NCI-H1930 (cell line): ENCODE data around the gene PARP6.

Experiments
- DNase-seq, 2 experiments: peaks; one replicate each; lab custom pipeline; 2025; lab: John Stamatoyannopoulos, UW

The PARP6 gene

GRCh38 chr15:72230197-72231065 is 41.9 kb downstream of the PARP6 start:
- DNase-seq: peak; percentile 29 to 57

GRCh38 chr15:72229947-72230196 is 42.5 kb downstream of the PARP6 start:
- DNase-seq: no peak

GRCh38 chr15:72229076-72229946 is 43.0 kb downstream of the PARP6 start:
- no peak for DNase-seq

GRCh38 chr15:72227720-72228119 is 44.6 kb downstream of the PARP6 start:
- no peak for DNase-seq

GRCh38 chr15:72227192-72227586 is 45.2 kb downstream of the PARP6 start:
- no peak for DNase-seq

GRCh38 chr15:72223278-72223677 is 49.1 kb downstream of the PARP6 start:
- no peak for DNase-seq

GRCh38 chr15:72222393-72222792 is 50.0 kb downstream of the PARP6 start:
- DNase-seq: no peak

GRCh38 chr15:72220687-72221086 is 51.7 kb downstream of the PARP6 start:
- no peak for DNase-seq

GRCh38 chr15:72217216-72217615 is 55.1 kb downstream of the PARP6 start:
- DNase-seq: no peak

GRCh38 chr15:72216079-72216478 is 56.3 kb downstream of the PARP6 start:
- no peak for DNase-seq

- DNase-seq: no peak
Measured at GRCh38 chr15:72207558-72208085, 64.7 kb downstream of the PARP6 start.

- DNase-seq: no peak
Measured at GRCh38 chr15:72206677-72207000, 65.7 kb downstream of the PARP6 start.

- DNase-seq: no peak
Measured at GRCh38 chr15:72205896-72206676, 66.3 kb downstream of the PARP6 start.

GRCh38 chr15:72205273-72205672 is 67.1 kb downstream of the PARP6 start:
- DNase-seq: no peak

- DNase-seq: no peak
Measured at GRCh38 chr15:72203507-72203837, 68.9 kb downstream of the PARP6 start.

GRCh38 chr15:72202801-72203506 is 69.4 kb downstream of the PARP6 start:
- no peak for DNase-seq

GRCh38 chr15:72202302-72202701 is 70.1 kb downstream of the PARP6 start:
- no peak for DNase-seq

- no peak for DNase-seq
Measured at GRCh38 chr15:72201391-72201921, 70.9 kb downstream of the PARP6 start.

- no peak for DNase-seq
Measured at GRCh38 chr15:72200395-72201237, 71.7 kb downstream of the PARP6 start.

GRCh38 chr15:72199721-72200212 is 72.6 kb downstream of the PARP6 start:
- peak; percentile 7 to 38 for DNase-seq

GRCh38 chr15:72199205-72199515 is 73.2 kb downstream of the PARP6 start:
- DNase-seq: no peak
